K562 (cell line): ENCODE measurements around the gene ALCAM. TPM values are rescaled to one million over a fixed set of nuclear protein-coding genes. Genes with fewer than 3 reads are reported as not detected.

Experiments
- ATAC-seq: fragments of 200-7000 bp; cut with Tn5 transposase; 3 replicates; pipeline ENCODE4 v1.9.1; 2020; ENCODE audit warnings: moderate library complexity
- BruUV-seq: library from RNA; stranded (reverse); fragments of 400-500 nt; replicated peaks from 2 replicates; lab custom pipeline; 2021; lab: Mats Ljungman, UMichigan
- CTCF ChIA-PET: fragments of 300-600 bp; formaldehyde crosslinking; extraction: SDS; loops from one replicate; lab custom pipeline; 2021; ENCODE audit warnings: low intra/inter-chr PET ratio; lab: Yijun Ruan, JAX
- POLR2A ChIA-PET: fragments of 300-600, 350-650 bp; sonication (Branson Sonifier 250); formaldehyde crosslinking; extraction: SDS; loops from one replicate; lab custom pipeline; 2021; ENCODE audit warnings: antibody characterized with exemption, inconsistent platforms; lab: Yijun Ruan, JAX
- DNase-seq, 4 experiments: peaks; one replicate each; pipeline versions ENCODE4 v3.0.0 to v3.0.0-alpha.2; 2011 to 2018; ENCODE audit warnings: low spot score in 3 of 4, mixed read lengths in 3 of 4; ENCODE audit errors: extremely low read depth in 1 of 4
- FAIRE-seq: peaks from 2 replicates; lab custom pipeline; 2011; peaks lifted over from hg19 to GRCh38; lab: Jason Lieb, UNC
- H2AFZ ChIP-seq: 2 replicates; pipeline ENCODE4 v1.6.0; 2011; ENCODE audit warnings: low read depth, low read length, control low read depth, inconsistent platforms
- H3K27ac ChIP-seq: fragments of 200-600 bp; 3 replicates; pipeline ENCODE4 v1.8.0; 2011; ENCODE audit warnings: low read depth, mild to moderate bottlenecking, control low read depth, inconsistent platforms, low read length, moderate library complexity, mixed read lengths; ENCODE audit errors: extremely low read depth
- H3K27me3 ChIP-seq, 2 experiments: fragments of 300-600 bp in 1 of 2; 2 replicates in 1 of 2; 3 replicates in 1 of 2; pipeline versions ENCODE4 v1.6.0 to v1.8.0; 2011; ENCODE audit warnings: inconsistent platforms in 2 of 2, low read length in 2 of 2, mild to moderate bottlenecking in 1 of 2, mixed read lengths in 1 of 2, moderate library complexity in 1 of 2; ENCODE audit not compliant: control insufficient read depth in 2 of 2, insufficient read depth in 2 of 2
- H3K36me3 ChIP-seq: fragments of 300-600 bp; 3 replicates; pipeline ENCODE4 v1.8.0; 2011; ENCODE audit warnings: mild to moderate bottlenecking, low read length, inconsistent platforms; ENCODE audit not compliant: control insufficient read depth, insufficient read depth
- H3K4me1 ChIP-seq, 2 experiments: fragments of 200-600 bp in 1 of 2; replicated peaks in 1 of 2; 2 replicates in 1 of 2; 3 replicates in 1 of 2; pipeline versions ENCODE4 v1.5.1 to v1.8.0; 2011; ENCODE audit warnings: inconsistent platforms in 2 of 2, low read length in 2 of 2, mild to moderate bottlenecking in 1 of 2, mixed read lengths in 1 of 2, moderate library complexity in 1 of 2; ENCODE audit not compliant: control insufficient read depth in 2 of 2, insufficient read depth in 2 of 2
- H3K4me2 ChIP-seq: 2 replicates; pipeline ENCODE4 v1.6.1; 2011; ENCODE audit warnings: low read length, control low read depth, inconsistent platforms, mixed read lengths; ENCODE audit not compliant: insufficient read depth
- H3K4me3 ChIP-seq: fragments of 200-600 bp; sonication (generic), shearing (Covaris generic); 2 replicates; pipeline ENCODE4 v1.5.1; 2016; ENCODE audit warnings: control low read depth, inconsistent platforms
- H3K79me2 ChIP-seq: fragments of 200-600 bp; 3 replicates; pipeline ENCODE4 v1.8.0; 2011; ENCODE audit warnings: low read length, inconsistent platforms; ENCODE audit not compliant: control insufficient read depth, insufficient read depth
- H3K9ac ChIP-seq, 2 experiments: 2 replicates each; pipeline versions ENCODE4 v1.6.0 to v1.6.1; 2011; ENCODE audit warnings: low read depth in 2 of 2, low read length in 2 of 2, control low read depth in 1 of 2, inconsistent platforms in 1 of 2, mild to moderate bottlenecking in 1 of 2, mixed read lengths in 1 of 2; ENCODE audit not compliant: insufficient read depth in 1 of 2
- H3K9me1 ChIP-seq: one replicate; pipeline ENCODE4 v1.6.0; 2011; ENCODE audit warnings: inconsistent platforms, mild to moderate bottlenecking, low read length, moderate library complexity; ENCODE audit not compliant: control insufficient read depth, insufficient read depth
- H3K9me3 ChIP-seq: replicated peaks from 2 replicates; pipeline ENCODE4 v1.5.1; 2011; ENCODE audit warnings: low read depth, low read length, inconsistent platforms; ENCODE audit not compliant: control insufficient read depth, insufficient read depth
- H4K20me1 ChIP-seq: replicated peaks from 2 replicates; pipeline ENCODE4 v1.6.1; 2011; ENCODE audit warnings: low read length, inconsistent platforms, mixed read lengths; ENCODE audit not compliant: control insufficient read depth, insufficient read depth
- CREB1 ChIP-seq, 2 experiments: sonication (generic) in 1 of 2; formaldehyde crosslinking in 1 of 2; IDR thresholded peaks; 2 replicates each; pipeline versions ENCODE4 v1.6.1 to v1.8.0; 2012 to 2022; ENCODE audit warnings: inconsistent platforms in 1 of 2, mild to moderate bottlenecking in 1 of 2, missing genetic modification reagents in 1 of 2, moderate library complexity in 1 of 2
- GATAD2A ChIP-seq: fragments of 450-650 bp; IDR thresholded peaks from 2 replicates; pipeline ENCODE4 v1.6.1; 2017
- GTF2F1 ChIP-seq: IDR thresholded peaks from 2 replicates; pipeline ENCODE4 v1.6.1; 2011; ENCODE audit warnings: low read depth, low read length, improper control_type of control experiment
- HNRNPUL1 ChIP-seq: fragments of 200-400 bp; formaldehyde crosslinking; IDR thresholded peaks from 2 replicates; pipeline ENCODE4 v1.6.1; 2017; ENCODE audit warnings: low read length
- IFI16 ChIP-seq: fragments of 250-450 bp; sonication (Bioruptor Pico); IDR thresholded peaks from 2 replicates; pipeline ENCODE4 v2.1.2; 2022; ENCODE audit warnings: mild to moderate bottlenecking, inconsistent platforms
- ILK ChIP-seq: fragments of 450-650 bp; IDR thresholded peaks from 2 replicates; pipeline ENCODE4 v1.6.1; 2016; ENCODE audit warnings: missing genetic modification characterization, low read depth, mild to moderate bottlenecking, missing compliant biosample characterization, moderate library complexity, borderline replicate concordance
- MTF1 ChIP-seq: fragments of 250-450 bp; sonication (Bioruptor Pico); IDR thresholded peaks from 2 replicates; pipeline ENCODE4 v1.9.0; 2021; ENCODE audit warnings: moderate library complexity, mild to moderate bottlenecking, inconsistent platforms, borderline replicate concordance
- OTX1 ChIP-seq: fragments of 450-650 bp; formaldehyde crosslinking; IDR thresholded peaks from 2 replicates; pipeline ENCODE4 v1.4.0; 2022; ENCODE audit warnings: mild to moderate bottlenecking
- PHB ChIP-seq: fragments of 250-450 bp; sonication (Bioruptor Pico); IDR thresholded peaks from 2 replicates; pipeline ENCODE4 v1.5.0; 2021
- PHF8 ChIP-seq: fragments of 200-600 bp; sonication (generic); IDR thresholded peaks from 2 replicates; pipeline ENCODE4 v1.6.1; 2012; ENCODE audit warnings: mixed run types, mild to moderate bottlenecking, inconsistent platforms, low read length, moderate library complexity, borderline replicate concordance
- RBM14 ChIP-seq: fragments of 200-400 bp; formaldehyde crosslinking; IDR thresholded peaks from 2 replicates; pipeline ENCODE4 v1.6.1; 2018; ENCODE audit warnings: low read depth, mild to moderate bottlenecking, low read length, moderate library complexity, borderline replicate concordance; ENCODE audit not compliant: insufficient read depth
- SAP30 ChIP-seq: fragments of 200-600 bp; sonication (generic); IDR thresholded peaks from 2 replicates; pipeline ENCODE4 v1.6.1; 2012; ENCODE audit warnings: borderline replicate concordance, low read depth, mild to moderate bottlenecking, moderate library complexity, low read length, control low read depth, inconsistent platforms; ENCODE audit not compliant: insufficient read depth, poor library complexity, severe bottlenecking
- SETDB1 ChIP-seq: IDR thresholded peaks from one replicate; pipeline ENCODE4 v1.6.1; 2012; ENCODE audit warnings: low read length, control low read depth, inconsistent platforms
- SRSF1 ChIP-seq: fragments of 200-400 bp; formaldehyde crosslinking; IDR thresholded peaks from 2 replicates; pipeline ENCODE4 v1.6.1; 2017; ENCODE audit warnings: mild to moderate bottlenecking, low read depth, low read length, moderate library complexity
- TCF7 ChIP-seq: sonication (generic); IDR thresholded peaks from 2 replicates; pipeline ENCODE4 v1.6.1; 2016; ENCODE audit warnings: antibody characterized with exemption, borderline replicate concordance
- U2AF2 ChIP-seq: fragments of 200-400 bp; formaldehyde crosslinking; optimal IDR thresholded peaks from 2 replicates; pipeline ENCODE3; 2017; ENCODE audit warnings: low read depth, mild to moderate bottlenecking, low read length
- ZFP36 ChIP-seq: fragments of 150-350 bp; IDR thresholded peaks from 2 replicates; pipeline ENCODE4 v1.6.1; 2018; ENCODE audit warnings: low read length, low read depth; ENCODE audit not compliant: partially characterized antibody
- ZNF197 ChIP-seq: fragments of 200-800 bp; sonication (Bioruptor generic); IDR thresholded peaks from 2 replicates; pipeline ENCODE4 v1.6.1; 2016; ENCODE audit warnings: low read depth, missing genetic modification characterization, missing compliant biosample characterization
- ZNF347 ChIP-seq: fragments of 450-650 bp; formaldehyde crosslinking; IDR thresholded peaks from 2 replicates; pipeline ENCODE4 v1.4.0; 2020; ENCODE audit warnings: low read depth, mild to moderate bottlenecking, moderate library complexity
- in situ Hi-C: fragments of 300-500 bp; cut with MboI; formaldehyde crosslinking; loops from 4 replicates; pipeline ENCODE4 v1.15.0; 2018; ENCODE audit warnings: inconsistent platforms, mixed read lengths
- intact Hi-C: fragments of 100-400 bp; cut with micrococcal nuclease; formaldehyde crosslinking; loops from 2 replicates; pipeline ENCODE4 v1.14.2; 2022
- polyA plus RNA-seq, 8 experiments: library from polyadenylated mRNA; depleted of rRNA in 4 of 8; stranded (reverse) in 5 of 8; unstranded in 3 of 8; fragments of >200 nt; fragmentation: Nextera tagmentation in 2 of 8; fragmentation: Illumina TruSeq in 1 of 8; extraction: Ambion mirVana in 2 of 8; extraction: Trizol in 1 of 8; gene quantifications; 2 replicates each; pipeline versions ENCODE4 v1.2.1 to v1.2.3, GENCODE V29; 2011 to 2014; ENCODE audit warnings: inconsistent platforms in 1 of 8, missing spikeins in 1 of 8
- total RNA-seq, 7 experiments: library from RNA; depleted of rRNA in 6 of 7; stranded (reverse); fragments of >200 nt in 6 of 7; fragmentation: Illumina TruSeq in 2 of 7; extraction: Trizol in 2 of 7; gene quantifications; 2 replicates each; pipeline versions ENCODE4 v1.2.1 to v1.2.3, GENCODE V29; 2011 to 2021; ENCODE audit warnings: low replicate concordance in 1 of 7
- TF ChIP-seq, protein P1 (sequence below): fragments of 250-450 bp; sonication (Bioruptor Pico); IDR thresholded peaks from 2 replicates; pipeline ENCODE4 v1.4.0; 2020; ENCODE audit warnings: borderline replicate concordance

The ALCAM gene
- total and polyA plus RNA-seq, 9 of the 15 experiments (the other 6 are each of a cell fraction or from before 2014, with no cell fraction given) = 0.03 to 0.98 (median 0.14) TPM; not detected in 1

DNA sequence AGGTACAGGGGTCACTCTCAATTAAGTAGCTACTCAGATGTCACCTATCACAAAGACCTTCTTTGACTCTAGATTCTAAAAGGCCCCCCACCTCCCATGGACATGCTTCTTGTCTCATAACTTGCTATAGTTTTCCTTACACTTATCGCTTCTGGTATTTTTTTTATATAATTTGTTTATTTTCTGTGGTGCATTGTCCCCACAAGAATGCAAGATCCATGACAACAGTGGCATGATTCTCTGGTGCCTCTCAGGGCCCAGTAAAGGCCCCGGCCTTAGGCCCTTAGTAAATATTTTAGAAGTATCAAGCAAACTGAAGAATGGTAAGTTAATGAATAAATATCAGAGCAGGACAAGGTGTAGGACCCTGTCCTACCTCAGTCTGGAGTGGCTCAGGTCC, 253.5 kb downstream of the ALCAM start (continued):
- no peak for TF ChIP-seq ZFP36

DNA sequence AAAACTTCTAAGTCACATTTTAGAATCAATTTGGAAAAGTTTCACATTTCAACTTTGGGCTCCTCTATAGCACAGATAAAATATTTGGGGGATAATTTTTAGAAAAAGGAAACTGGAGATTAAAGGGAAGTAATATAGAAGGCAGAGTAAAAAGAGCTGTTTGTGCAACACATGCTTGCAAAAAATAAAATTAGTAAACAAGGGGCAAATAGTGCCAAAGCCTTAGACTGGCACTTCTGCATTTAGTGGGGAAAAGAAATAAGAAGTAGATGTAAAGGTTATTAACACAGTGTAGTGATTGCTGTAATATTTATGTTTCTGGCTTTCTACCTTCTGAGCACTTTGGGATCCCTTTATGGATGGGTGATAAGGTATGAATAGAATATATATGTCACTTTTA, 255.5 kb downstream of the ALCAM start:
- no peak overlapping the region for H2AFZ ChIP-seq
- no peaks in the 10 kb centered on the region for H3K9me3 ChIP-seq
- H4K20me1 ChIP-seq = no peaks in the 10 kb centered on the region
- in situ Hi-C loops = no loop called here
- CTCF ChIA-PET = no interaction called here
- no peak overlapping the region for H3K4me3 ChIP-seq
- BruUV-seq = no TSS peak
- no peak for ATAC-seq
- H3K27ac ChIP-seq = no peak overlapping the region
- no peak for TF ChIP-seq TCF7
- TF ChIP-seq PHB (CRISPR knock-in tag) = no peak
- TF ChIP-seq CREB1 (IDR thresholded peaks at IDR 0.05) = no peak
- TF ChIP-seq CREB1 (CRISPR knock-in tag; IDR thresholded peaks at IDR 0.05) = no peak
- no peak for TF ChIP-seq MTF1 (CRISPR knock-in tag)
- no peak for TF ChIP-seq U2AF2
- TF ChIP-seq GATAD2A = no peak
- no peak for TF ChIP-seq ZNF197 (CRISPR knock-in tag)
- no peak for TF ChIP-seq OTX1
- TF ChIP-seq RBM14 = no peak
- no peak for TF ChIP-seq SAP30
- TF ChIP-seq IFI16 (CRISPR knock-in tag) = no peak
- TF ChIP-seq HNRNPUL1 = no peak
- no peak for TF ChIP-seq ZNF347 (CRISPR knock-in tag)
- TF ChIP-seq GTF2F1 = no peak
- TF ChIP-seq SRSF1 = no peak
- TF ChIP-seq, protein P1, sequence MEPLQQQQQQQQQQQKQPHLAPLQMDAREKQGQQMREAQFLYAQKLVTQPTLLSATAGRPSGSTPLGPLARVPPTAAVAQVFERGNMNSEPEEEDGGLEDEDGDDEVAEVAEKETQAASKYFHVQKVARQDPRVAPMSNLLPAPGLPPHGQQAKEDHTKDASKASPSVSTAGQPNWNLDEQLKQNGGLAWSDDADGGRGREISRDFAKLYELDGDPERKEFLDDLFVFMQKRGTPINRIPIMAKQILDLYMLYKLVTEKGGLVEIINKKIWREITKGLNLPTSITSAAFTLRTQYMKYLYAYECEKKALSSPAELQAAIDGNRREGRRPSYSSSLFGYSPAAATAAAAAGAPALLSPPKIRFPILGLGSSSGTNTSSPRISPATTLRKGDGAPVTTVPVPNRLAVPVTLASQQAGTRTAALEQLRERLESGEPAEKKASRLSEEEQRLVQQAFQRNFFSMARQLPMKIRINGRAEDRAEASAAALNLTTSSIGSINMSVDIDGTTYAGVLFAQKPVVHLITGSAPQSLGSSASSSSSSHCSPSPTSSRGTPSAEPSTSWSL (CRISPR knock-in tag) = no peak
- TF ChIP-seq SETDB1 = no peak
- TF ChIP-seq ILK (tag) = no peak
- no peak for TF ChIP-seq PHF8
- TF ChIP-seq, all 486 proteins: peak for 0
- H3K36me3 ChIP-seq = no peaks in the 10 kb centered on the region
- H3K27me3 ChIP-seq = no peaks in the 10 kb centered on the region
- no peaks in the 10 kb centered on the region for H3K79me2 ChIP-seq
- FAIRE-seq (no peak), DNase-seq (no peak)
- H3K9me1 ChIP-seq = no peaks in the 10 kb centered on the region
- intact Hi-C loops = no loop called here
- no peak overlapping the region for H3K9ac ChIP-seq
- H3K4me1 ChIP-seq = peaks cover 0 to 4% of the 10 kb centered on the region in 2 experiments; a peak in 1 of 5 replicates
- POLR2A ChIA-PET = no interaction called here
- H3K4me2 ChIP-seq = no peak overlapping the region
